OCI-LY1 (cell line): Measurements from ENCODE around the gene CNOT2.

ENCODE experiments used
- H2AFZ ChIP-seq: fragments of 200-600 bp; sonication (generic), shearing (Covaris generic); 2 replicates; pipeline ENCODE4 v1.6.0; 2014; ENCODE audit warnings: antibody characterized with exemption, mild to moderate bottlenecking, low read length
- H3F3A ChIP-seq: fragments of 200-600 bp; sonication (generic), shearing (Covaris generic); 2 replicates; pipeline ENCODE4 v1.6.0; 2014; ENCODE audit warnings: mild to moderate bottlenecking, antibody characterized with exemption, low read length, moderate library complexity; ENCODE audit not compliant: insufficient read depth
- H3K27ac ChIP-seq: fragments of 200-600 bp; sonication (generic); 2 replicates; pipeline ENCODE4 v1.5.1; 2014; ENCODE audit warnings: low read length, mixed run types, mild to moderate bottlenecking, low read depth; ENCODE audit not compliant: poor library complexity, severe bottlenecking
- H3K27me3 ChIP-seq: fragments of 200-600 bp; sonication (generic); 2 replicates; pipeline ENCODE4 v1.6.0; 2014; ENCODE audit warnings: antibody characterized with exemption, mild to moderate bottlenecking, low read length, moderate library complexity; ENCODE audit not compliant: insufficient read depth
- H3K36me3 ChIP-seq: fragments of 200-600 bp; sonication (generic); 2 replicates; pipeline ENCODE4 v1.6.1; 2014; ENCODE audit warnings: mild to moderate bottlenecking, antibody characterized with exemption, low read length, moderate library complexity, mixed read lengths; ENCODE audit not compliant: insufficient read depth
- H3K4me1 ChIP-seq: fragments of 200-600 bp; sonication (generic); 2 replicates; pipeline ENCODE4 v1.5.1; 2014; ENCODE audit warnings: mild to moderate bottlenecking, low read length, moderate library complexity; ENCODE audit not compliant: insufficient read depth, severe bottlenecking
- H3K4me2 ChIP-seq: fragments of 200-600 bp; sonication (generic), shearing (Covaris generic); 2 replicates; pipeline ENCODE4 v1.6.1; 2014; ENCODE audit warnings: low read length
- H3K4me3 ChIP-seq: fragments of 200-600 bp; sonication (generic); 2 replicates; pipeline ENCODE4 v1.5.1; 2014; ENCODE audit warnings: low read length, low read depth, mild to moderate bottlenecking, mixed read lengths; ENCODE audit not compliant: poor library complexity, severe bottlenecking
- H3K79me2 ChIP-seq: fragments of 200-600 bp; shearing (Covaris generic); 2 replicates; pipeline ENCODE4 v1.6.1; 2016; ENCODE audit warnings: mixed run types, low read length, mixed read lengths; ENCODE audit not compliant: insufficient read depth
- H3K9ac ChIP-seq: fragments of 200-600 bp; sonication (generic), shearing (Covaris generic); 2 replicates; pipeline ENCODE4 v1.6.1; 2014; ENCODE audit warnings: mild to moderate bottlenecking, low read length, mixed read lengths
- H3K9me2 ChIP-seq: fragments of 200-600 bp; sonication (generic), shearing (Covaris generic); 2 replicates; pipeline ENCODE4 v1.6.1; 2014; ENCODE audit warnings: low read depth, mild to moderate bottlenecking, low read length, mixed read lengths
- H3K9me3 ChIP-seq: fragments of 200-600 bp; shearing (Covaris generic); 2 replicates; pipeline ENCODE4 v1.6.1; 2014; ENCODE audit warnings: low read length, mixed read lengths
- H4K20me1 ChIP-seq: fragments of 200-600 bp; sonication (generic), shearing (Covaris generic); 2 replicates; pipeline ENCODE4 v1.6.0; 2016; ENCODE audit warnings: mild to moderate bottlenecking, low read length; ENCODE audit not compliant: insufficient read depth
- EZH2 ChIP-seq: fragments of 200-600 bp; sonication (generic), shearing (Covaris generic); IDR thresholded peaks from 2 replicates; pipeline ENCODE4 v1.8.0; 2017; ENCODE audit warnings: borderline replicate concordance, mixed run types, mild to moderate bottlenecking, antibody characterized with exemption, low read length, moderate library complexity, mixed read lengths
- TF ChIP-seq, protein P1 (sequence below): fragments of 200-600 bp; sonication (generic), shearing (Covaris generic); IDR thresholded peaks from 2 replicates; pipeline ENCODE4 v1.5.1; 2017; ENCODE audit warnings: mild to moderate bottlenecking, antibody characterized with exemption, low read length, moderate library complexity, mixed read lengths

Gene CNOT2

DNA sequence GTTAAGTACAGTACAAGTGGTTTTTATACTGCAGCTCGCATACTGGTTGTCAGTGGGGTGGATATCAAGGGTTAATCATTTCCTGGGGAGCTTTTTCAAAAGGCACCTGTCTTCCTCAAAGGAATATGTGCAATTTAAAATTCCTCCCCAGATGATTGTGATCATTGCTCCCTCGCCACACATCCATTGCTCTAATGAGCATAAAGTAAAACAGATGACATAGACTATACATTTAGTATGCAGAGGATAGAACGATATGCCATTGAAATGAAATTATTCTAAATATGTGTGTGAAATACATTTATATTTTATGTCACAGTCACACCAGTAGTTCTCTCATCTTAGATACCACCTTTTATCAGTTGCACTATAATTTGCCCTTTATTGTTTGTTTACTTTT, 86.5 kb downstream of the CNOT2 start:
- Histone ChIP-seq H3K4me3 (no peak overlapping the region), H3F3A (no peaks in the 10 kb centered on the region), H3K4me1 (no peaks in the 10 kb centered on the region), H3K27ac (no peak overlapping the region), H3K9ac (no peak overlapping the region), H3K9me2 (no peaks in the 10 kb centered on the region), H3K36me3 (peaks cover 53% of the 10 kb centered on the region), H4K20me1 (no peaks in the 10 kb centered on the region), H3K9me3 (no peaks in the 10 kb centered on the region), H3K27me3 (no peaks in the 10 kb centered on the region), H2AFZ (no peak overlapping the region), H3K4me2 (no peak overlapping the region), H3K79me2 (0 out of 2 replicates have a peak, but pooled peaks cover 3% of the 10 kb centered on the region)
- TF ChIP-seq EZH2, result no peak
- TF ChIP-seq, protein P1, sequence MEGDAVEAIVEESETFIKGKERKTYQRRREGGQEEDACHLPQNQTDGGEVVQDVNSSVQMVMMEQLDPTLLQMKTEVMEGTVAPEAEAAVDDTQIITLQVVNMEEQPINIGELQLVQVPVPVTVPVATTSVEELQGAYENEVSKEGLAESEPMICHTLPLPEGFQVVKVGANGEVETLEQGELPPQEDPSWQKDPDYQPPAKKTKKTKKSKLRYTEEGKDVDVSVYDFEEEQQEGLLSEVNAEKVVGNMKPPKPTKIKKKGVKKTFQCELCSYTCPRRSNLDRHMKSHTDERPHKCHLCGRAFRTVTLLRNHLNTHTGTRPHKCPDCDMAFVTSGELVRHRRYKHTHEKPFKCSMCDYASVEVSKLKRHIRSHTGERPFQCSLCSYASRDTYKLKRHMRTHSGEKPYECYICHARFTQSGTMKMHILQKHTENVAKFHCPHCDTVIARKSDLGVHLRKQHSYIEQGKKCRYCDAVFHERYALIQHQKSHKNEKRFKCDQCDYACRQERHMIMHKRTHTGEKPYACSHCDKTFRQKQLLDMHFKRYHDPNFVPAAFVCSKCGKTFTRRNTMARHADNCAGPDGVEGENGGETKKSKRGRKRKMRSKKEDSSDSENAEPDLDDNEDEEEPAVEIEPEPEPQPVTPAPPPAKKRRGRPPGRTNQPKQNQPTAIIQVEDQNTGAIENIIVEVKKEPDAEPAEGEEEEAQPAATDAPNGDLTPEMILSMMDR, result no peak

DNA sequence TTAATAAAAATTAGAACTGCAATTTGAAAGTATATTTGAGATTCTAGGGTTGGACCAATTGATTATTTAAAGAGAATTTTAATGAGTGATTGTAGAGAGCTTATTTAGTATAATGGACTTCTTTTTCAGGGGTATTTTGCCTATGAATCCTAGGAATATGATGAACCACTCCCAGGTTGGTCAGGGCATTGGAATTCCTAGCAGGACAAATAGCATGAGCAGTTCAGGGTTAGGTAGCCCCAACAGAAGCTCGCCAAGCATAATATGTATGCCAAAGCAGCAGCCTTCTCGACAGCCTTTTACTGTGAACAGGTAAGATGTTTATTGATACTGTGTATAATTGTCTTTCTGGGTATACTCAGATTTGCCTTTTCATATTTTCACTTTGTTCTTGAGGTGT, 86.9 kb downstream of the CNOT2 start:
- TF ChIP-seq, protein P1, result no peak
- no peak for TF ChIP-seq EZH2
- no peak overlapping the region for H3K4me2 ChIP-seq

DNA sequence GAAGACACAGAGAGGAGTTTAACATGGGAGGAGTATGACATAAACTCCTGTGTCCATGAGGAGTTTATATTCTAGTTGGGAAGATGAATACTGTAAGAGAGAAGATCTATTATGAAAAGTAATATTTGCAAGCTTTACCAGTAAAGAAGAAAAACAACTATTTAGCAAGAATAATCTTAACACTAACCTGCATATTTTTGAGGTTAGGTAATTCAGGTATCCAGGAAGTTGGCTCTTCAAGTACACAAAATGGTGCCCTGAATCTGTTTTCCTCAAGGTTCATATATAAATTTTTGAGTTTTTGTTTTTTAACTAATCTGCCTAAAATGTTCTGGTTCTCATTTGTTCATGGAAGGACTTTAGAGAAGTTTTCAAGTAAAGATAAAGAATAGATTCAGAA, 89.0 kb downstream of the CNOT2 start:
- TF ChIP-seq, protein P1, result no peak
- TF ChIP-seq EZH2, result no peak
- Histone ChIP-seq H3K27me3 (no peaks in the 10 kb centered on the region), H3K27ac (no peak overlapping the region), H3K4me2 (no peak overlapping the region), H3K36me3 (peaks cover 61% of the 10 kb centered on the region), H3K79me2 (0 out of 2 replicates have a peak, but pooled peaks cover 3% of the 10 kb centered on the region), H3K9ac (no peak overlapping the region), H3K9me2 (no peaks in the 10 kb centered on the region), H4K20me1 (no peaks in the 10 kb centered on the region), H3F3A (no peaks in the 10 kb centered on the region), H3K4me1 (no peaks in the 10 kb centered on the region), H3K9me3 (no peaks in the 10 kb centered on the region), H2AFZ (no peak overlapping the region), H3K4me3 (no peak overlapping the region)

More for the DNA sequence above, 86.9 kb downstream of the CNOT2 start:
- no peaks in the 10 kb centered on the region for H3K4me1 ChIP-seq
- no peak overlapping the region for H3K9ac ChIP-seq
- no peaks in the 10 kb centered on the region for H3K27me3 ChIP-seq
- no peak overlapping the region for H3K27ac ChIP-seq
- H3K9me3 ChIP-seq, result no peaks in the 10 kb centered on the region
- H2AFZ ChIP-seq, result no peak overlapping the region
- 0 out of 2 replicates have a peak, but pooled peaks cover 3% of the 10 kb centered on the region for H3K79me2 ChIP-seq
- no peaks in the 10 kb centered on the region for H3K9me2 ChIP-seq
- H3K4me3 ChIP-seq, result no peak overlapping the region
- H3F3A ChIP-seq, result no peaks in the 10 kb centered on the region
- peaks cover 53% of the 10 kb centered on the region for H3K36me3 ChIP-seq
- no peaks in the 10 kb centered on the region for H4K20me1 ChIP-seq
